Measurements from ENCODE around the gene AIDA.

DNA sequence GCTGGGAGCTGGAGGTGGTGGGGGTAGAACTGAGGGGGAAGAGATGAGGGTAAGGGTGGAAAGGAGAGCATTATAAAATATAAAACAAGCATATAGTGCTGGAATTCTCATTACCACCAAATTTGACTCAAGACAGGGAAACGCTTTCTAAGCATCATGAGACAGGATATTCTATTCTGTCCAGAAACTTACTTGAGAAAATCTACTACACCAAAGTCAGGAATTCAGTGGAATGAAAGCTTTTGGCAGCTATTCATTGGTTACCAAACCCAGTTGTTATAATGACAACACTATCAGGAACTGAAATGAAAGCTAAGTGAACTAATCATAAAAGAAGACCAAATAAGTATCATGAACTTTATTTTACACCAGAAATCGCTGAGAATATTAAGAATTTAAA is 14.5 kb downstream of the AIDA start:
- TF ChIP-seq, protein P1, sequence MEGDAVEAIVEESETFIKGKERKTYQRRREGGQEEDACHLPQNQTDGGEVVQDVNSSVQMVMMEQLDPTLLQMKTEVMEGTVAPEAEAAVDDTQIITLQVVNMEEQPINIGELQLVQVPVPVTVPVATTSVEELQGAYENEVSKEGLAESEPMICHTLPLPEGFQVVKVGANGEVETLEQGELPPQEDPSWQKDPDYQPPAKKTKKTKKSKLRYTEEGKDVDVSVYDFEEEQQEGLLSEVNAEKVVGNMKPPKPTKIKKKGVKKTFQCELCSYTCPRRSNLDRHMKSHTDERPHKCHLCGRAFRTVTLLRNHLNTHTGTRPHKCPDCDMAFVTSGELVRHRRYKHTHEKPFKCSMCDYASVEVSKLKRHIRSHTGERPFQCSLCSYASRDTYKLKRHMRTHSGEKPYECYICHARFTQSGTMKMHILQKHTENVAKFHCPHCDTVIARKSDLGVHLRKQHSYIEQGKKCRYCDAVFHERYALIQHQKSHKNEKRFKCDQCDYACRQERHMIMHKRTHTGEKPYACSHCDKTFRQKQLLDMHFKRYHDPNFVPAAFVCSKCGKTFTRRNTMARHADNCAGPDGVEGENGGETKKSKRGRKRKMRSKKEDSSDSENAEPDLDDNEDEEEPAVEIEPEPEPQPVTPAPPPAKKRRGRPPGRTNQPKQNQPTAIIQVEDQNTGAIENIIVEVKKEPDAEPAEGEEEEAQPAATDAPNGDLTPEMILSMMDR (IDR thresholded peaks at IDR 0.05): no peak
- TF ChIP-seq POLR2A (IDR thresholded peaks at IDR 0.05): no peak

Data from heart left ventricle (tissue), 13 donors.